22Rv1 (cell line): ENCODE data around the gene ABCC5.
"Not testable (repeated sequence)": the region's sequence is repeated elsewhere in the genome, so short reads cannot be mapped to it uniquely, and the experiment has no call there.

ENCODE experiments used
- CTCF ChIP-seq: fragments of 450-650 bp; IDR thresholded peaks from 2 replicates; pipeline ENCODE4 v1.5.1; 2017; ENCODE audit warnings: mild to moderate bottlenecking
- ZFX ChIP-seq: fragments of 450-650 bp; IDR thresholded peaks from 2 replicates; pipeline ENCODE4 v1.6.1; 2017; ENCODE audit warnings: antibody characterized with exemption, borderline replicate concordance

- not testable (repeated sequence) for TF ChIP-seq CTCF, ZFX
Observed at GRCh38 chr3:184025256-184025655, 7.6 kb upstream of the ABCC5 start.
